Hindlimb muscle (tissue), 1 donor: ENCODE data around the gene AP2S1. TPM values are rescaled to one million over a fixed set of nuclear protein-coding genes. Genes with fewer than 3 reads are reported as not detected.
A peak's percentile ranks its signal among the peaks of the same experiment; 100 is the strongest.
"Not testable (repeated sequence)": the region's sequence is repeated elsewhere in the genome, so short reads cannot be mapped to it uniquely, and the experiment has no call there.

Experiments used
- DNase-seq: peaks from one replicate; pipeline ENCODE4 v3.0.0-alpha.2; 2013
- polyA plus RNA-seq: library from polyadenylated mRNA; unstranded; fragments of 120-200 nt; gene quantifications from one replicate; pipeline ENCODE4 v1.2.1, GENCODE V29; 2013; ENCODE audit not compliant: insufficient read length

The AP2S1 gene
- polyA plus RNA-seq, 1 donor: 61.2 TPM

DNA sequence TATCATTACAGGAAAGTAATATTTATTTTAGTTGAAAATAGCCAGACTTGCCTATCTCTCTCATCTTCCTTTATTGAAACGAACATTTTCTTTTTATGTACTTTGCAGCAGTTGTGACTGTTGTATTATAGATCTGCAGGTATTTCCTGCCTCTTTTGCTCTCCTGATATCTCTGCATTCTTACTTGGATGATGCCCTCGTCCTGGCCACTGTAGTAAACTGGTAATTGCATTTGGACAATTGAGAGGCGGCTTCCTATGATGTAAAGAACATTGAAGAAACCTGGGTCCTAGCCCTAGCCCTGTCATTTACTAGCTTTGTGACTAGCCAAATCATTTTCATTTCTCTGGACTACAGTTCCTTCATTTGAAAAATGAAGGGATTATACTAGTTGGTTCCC lies 16.5 kb upstream of the AP2S1 start:
- DNase-seq: no peak

DNA sequence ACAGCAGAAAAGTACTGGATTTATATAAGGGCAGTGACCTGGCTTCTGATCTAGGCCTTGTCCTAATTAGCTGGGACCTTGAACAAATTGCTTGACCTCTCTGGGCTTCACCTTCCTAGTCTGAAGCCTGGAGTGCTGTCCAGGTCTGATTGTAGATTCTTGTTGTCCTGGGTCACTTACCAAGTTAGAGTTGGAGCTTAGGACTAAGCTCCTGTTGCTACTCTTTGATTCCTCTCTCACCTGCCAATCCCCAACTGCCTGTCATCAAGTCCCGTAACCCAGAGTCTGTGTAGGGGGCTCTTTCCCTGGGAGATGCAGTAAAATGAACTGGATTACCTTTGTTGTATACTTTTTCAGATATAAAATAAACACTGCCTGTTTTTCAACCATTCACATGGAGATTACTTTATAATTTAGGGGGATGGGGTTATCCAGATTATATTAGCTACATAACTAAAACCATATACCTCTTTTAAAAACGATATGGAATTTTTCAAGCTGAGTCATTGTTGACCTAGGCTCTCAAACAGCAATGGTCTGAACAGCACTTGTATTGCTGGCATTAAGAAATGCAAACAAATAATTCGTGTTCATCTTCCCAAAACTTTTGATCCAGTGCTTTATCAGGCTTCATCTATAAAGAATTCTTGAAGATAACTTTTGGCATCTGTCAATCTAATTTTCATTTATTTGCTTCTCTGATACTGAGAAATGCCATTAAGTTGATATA lies 15.9 kb upstream of the AP2S1 start:
- DNase-seq: no peak

DNA sequence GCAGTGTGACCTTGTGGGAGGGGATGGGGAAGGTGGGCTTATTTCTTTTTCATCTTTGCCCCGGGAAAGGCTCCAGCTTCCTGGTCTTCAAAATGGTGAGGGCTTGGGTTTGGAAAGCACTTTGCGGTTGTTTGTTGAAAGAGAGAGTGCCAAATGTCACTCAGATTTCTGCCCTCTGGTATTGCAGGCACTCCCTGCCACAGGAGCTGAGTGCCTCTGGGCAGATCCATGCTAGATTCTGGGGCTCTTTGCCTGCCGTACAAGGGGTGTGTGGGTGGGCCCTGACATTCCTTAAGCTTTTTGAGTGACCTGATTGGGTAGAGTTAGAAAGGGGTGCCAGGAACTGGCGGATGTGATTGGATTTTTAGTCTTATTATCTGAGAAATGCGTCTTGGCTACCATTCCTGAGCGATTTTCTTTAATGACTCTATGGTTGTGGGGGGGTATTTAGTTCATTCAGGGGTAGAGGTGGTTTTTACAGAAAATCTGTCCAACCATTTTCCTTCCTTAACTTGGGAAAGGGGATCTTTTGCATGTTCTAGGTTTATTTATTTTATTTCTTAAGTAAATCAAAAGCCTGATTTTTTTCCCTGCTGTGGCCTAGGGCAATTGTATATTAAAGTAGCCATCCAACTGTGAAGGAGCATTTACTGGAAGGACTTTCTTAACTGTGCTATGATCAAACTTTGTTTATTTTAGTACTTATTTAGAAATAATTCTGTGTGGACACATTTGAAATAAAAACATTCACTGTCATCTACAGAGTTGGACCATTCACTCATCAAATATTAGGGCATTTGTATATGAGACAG lies 13.4 kb upstream of the AP2S1 start:
- DNase-seq: no peak

DNA sequence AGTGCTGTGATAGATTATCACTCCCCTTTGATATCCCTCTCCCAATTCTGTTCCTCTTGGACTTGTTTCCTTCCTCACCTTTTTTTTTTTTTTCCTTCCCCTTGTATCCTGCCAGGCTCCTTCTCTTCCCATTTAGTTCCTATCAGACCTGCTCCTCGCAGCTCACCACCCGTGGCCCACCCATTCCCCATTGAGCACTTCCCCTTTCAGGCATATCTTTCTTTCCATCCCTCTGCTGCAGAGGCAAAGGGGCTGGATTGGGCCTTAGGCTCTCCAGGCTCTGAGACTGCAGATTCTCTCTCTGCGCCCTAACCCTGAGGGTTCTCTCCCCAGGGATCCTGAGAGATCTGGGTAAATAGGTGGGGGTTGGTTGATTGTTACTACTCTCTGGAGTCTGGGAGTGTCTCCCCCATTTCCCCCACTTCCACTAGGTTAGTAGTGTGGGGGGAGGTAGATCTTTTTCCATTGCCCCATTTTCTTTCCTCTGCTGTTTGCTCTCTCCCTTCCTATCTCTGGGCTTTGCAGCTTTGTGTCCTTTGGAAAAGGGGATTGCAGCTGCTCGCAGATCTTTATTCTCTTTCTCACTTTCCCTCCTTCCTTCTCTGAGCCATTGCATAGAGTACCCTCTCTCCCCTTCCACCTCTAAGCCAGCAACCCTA lies 12.5 kb upstream of the AP2S1 start:
- no peak for DNase-seq

DNA sequence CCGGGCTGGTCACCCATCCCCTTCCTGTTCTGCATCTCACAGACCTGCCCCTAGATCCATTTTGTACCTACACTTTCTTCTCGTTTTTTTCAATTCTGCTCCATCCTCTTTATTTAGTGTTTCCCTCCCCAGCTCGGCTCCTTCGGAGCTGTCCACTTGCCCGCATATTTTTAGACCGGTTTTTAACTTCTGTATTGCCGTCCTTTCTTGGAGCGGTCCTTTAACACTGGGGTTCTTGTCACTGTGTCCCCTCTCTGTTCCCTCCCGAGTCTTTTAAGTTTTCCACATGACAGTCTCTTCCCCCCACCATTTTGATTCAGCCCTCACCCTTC lies 11.8 kb upstream of the AP2S1 start:
- no peak for DNase-seq

DNA sequence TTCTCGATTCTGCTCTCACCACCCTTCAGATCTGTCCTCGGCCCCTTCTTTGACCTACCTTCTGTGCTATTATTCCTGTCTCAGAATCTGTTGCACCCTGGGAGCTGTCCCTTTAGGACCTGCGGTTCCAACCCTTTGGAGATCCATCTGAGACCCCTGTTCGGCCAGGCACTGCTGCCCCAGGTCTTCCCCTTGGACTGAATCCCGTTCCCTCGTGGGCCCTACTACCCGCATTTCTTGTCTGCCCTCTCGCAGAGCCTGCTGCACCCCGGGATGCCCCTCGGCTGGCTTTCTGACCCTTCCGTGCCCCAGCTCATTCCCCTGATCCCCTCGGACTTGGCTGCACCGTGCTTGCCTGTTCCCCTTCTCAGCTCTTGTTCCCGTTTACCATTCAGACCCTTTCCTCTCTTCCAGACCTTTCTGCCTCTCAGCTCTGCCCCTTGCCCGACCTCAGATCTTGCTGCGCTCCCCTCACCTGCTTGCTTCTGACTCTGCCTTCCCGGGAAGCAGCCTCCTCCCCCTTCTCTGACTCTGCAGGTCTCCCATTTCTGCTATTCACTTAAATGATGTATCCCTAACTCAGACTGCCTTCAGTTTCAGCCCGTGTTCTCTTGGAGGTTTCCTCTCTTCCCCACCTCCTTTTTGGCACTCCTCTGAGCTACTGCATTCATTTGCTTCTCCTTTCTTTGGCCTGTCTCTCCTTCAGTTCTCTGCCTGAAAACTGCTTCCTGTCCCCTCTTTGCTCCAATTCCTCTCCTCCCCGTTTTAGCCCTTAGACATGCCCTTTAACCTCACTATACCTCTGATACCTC lies 11.3 kb upstream of the AP2S1 start:
- no peak for DNase-seq

DNA sequence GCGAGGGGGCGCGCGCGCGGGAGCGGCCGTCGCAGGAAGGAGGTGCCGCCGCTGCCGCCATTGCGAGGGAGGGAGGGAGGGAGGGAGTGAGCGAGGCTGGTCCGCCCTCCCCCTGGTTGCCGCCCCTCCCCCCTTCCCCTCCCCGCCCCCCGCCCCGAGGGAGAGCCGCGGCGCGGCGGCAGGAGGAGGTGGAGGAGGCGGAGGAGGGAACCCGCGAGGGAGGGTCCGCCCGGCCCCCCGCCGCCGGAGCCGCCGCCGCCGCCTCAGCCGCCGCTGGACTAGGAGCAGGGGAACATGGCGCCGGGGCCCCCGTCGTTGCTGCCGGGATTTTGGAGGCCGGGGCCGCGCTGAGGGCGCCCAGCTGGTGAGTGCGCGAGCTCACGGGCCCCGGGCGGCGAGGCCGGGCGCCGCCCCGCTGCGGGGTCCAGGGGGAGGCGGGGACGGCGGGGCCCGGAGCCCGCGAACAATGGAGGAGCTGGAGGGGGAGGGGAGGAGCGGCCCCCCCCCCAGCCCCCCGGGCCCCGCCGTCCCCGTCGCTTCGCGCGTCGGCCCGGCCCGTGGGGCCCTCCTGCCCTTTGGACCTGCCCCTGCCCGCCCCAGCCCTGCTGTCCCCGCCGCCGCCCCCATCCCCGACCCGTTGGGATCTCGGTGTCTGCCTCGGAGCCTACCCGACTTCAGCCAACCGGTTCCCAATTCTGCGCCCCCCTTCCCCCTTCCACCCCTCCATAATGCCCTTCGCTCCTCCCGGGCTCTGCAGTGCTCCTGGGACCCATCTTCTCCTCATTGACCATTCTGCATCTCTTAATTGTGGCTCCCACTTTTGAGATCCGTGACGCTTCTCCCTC lies 10.4 kb upstream of the AP2S1 start, which contains the start of gene ARHGAP35:
Gene ARHGAP35, plus strand, starts transcription at position 152 of the 845 bp plus-strand sequence. CDS start 57,679 bp downstream, outside the sequence.
- no peak for DNase-seq

DNA sequence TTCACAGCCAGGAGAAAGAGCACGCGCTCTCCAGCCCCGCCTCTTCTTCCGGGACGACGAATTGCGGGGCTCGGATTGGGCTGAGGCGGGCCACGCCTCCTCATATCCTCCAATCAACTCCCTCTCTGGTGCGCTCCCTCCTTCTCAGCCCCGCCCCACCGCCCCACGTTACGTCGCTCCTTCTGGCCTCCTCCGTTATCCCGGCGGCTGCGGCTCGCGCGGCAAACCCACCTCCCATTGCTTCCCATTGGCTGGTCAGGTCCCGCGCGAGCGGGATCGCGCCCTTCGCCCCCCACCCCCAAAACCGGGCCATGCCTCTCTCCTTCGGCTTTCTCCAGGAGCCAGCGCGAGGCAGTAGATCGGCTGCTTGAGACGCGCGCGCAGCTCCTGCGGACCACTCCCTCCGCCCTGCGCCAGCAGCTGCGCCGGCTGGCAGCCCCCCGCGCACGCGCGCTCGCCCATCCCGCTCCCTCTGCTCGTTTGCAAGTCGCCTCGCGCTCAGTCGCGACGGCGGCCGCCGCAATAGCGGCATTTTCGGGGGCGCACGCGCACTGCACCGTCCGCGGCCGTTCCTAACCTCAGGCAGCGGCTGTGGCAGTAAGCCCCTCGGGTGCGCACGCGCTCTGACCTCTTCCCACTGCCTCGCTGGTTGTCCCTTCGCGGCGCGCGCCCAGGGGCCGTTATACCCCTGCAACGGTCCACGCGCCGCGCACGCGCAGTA lies 9.6 kb upstream of the AP2S1 start:
- peak; percentile 99 for DNase-seq

DNA sequence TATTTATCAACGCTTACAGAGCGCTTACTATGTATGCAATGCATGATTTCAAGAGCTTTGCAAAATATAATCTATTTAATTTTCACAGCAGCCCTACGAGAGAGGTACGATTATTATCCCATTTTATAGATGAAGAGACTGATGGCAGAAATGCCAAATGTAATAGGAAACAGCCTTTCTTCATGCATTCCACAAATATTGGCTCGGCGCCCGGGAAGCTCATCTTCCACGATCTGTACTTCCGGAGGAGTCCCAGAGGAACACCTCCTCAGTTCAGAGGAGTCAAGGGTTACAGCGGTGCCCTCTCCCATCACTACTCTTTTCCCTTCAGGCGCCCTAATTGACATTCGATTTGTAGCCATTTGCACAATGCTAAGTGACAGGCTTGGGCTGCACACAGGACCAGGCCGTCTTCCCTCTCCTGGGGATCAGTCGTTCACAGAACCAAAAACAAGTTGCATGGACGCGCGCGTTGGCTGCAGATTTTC lies 9.0 kb upstream of the AP2S1 start:
- DNase-seq: no peak

DNA sequence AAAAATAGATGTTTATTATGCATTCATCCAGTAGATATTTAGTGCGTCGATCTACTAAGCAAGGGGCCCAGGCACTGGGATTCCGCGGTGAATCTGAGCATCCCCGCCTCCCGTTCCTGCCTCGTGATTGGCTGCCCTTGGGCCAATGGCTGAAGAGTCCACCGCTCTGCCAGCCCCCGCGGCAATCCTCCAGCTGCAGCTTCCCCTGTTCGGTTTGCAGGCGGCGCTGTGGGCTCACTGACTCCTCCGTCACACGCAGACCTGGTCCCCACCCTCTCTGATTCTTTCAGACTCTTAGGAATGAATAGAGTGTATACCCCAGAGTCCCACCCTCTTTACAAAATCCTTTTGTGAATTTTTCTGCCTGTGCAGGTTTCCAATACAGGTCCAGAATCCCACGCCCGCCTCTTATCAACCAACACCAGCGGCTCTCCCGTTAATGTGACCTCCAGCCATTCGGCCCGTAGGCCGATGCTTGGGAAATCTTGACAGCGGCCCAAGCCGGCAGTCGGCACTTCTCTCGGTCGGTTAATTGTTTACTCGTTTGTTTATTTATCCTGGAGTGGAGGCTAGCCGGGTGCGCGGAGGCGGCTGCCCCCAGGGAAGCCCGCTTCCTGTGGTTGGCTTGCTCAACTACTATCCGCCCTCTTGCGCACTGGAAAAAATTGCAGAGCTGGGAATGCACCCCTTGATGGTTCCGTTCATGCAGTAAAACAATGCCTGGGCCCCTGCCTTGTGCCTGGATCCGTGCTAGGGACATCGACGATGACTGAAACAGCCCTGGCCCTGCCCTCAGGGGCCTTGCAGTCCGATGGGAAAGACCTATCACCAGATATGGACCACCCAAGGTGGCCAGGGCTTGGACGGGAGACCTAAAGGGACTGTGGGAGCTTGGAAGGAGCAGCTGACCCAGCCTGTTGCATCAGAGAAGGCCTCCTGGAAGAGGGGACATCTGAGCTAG lies 5.7 kb upstream of the AP2S1 start:
- DNase-seq: peak; percentile 98

DNA sequence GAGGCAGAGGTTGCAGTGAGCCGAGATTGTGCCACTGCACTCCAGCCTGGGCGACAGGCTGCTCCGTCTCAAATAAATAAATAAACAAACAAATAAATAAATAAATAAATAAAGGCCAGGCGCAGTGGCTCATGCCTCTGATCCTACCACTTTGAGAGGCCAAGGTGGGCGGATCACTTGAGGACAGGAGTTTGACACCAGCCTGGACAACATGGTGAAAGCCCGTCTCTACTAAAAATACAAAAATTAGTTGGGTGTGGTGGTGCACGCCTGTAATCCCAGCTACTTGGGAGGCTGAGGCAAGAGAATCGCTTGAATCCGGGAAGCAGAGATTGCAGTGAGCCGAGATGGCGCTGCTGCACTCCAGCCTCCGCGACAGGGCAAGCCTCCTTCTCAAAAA lies 4.1 kb upstream of the AP2S1 start:
- DNase-seq: not testable (repeated sequence)

DNA sequence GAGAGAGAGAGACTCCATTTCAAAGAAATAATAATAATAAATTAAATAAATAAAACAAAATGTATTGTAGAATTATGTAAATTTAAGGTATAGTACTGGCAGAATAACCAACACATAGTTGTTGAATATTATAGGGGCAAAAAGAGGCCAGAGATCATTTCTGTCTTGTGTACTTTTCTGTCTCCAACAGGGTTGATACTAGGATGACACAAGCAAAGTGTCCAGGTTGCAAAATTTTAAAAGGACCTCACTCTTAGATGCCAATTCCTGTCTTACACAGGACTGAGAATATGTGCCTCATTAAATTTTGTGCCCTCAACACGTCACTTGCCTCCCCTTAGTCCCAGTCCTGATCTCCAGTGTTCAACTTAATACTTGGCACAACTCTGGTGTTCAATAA lies 2.2 kb upstream of the AP2S1 start:
- no peak for DNase-seq

DNA sequence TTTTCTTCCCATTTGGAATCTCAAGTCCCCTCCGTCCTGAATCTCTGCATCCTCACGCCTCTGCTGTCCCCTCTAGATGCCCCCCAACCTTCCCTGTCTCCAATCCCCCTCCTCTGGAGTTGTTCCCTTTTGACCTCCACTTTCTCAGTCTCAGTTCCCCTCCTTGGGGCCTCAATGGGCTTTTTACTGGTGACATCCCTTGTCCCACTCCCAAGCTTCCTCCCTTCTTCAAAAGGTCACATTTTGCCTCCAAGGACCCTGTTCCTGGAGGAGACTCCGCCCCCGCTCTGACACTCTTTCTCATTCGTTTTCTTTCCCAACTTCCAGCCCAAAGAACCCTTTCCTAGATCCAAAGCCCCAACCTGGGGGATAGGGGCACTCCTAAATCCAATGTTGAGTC lies 1.0 kb downstream of the AP2S1 start:
- no peak for DNase-seq

DNA sequence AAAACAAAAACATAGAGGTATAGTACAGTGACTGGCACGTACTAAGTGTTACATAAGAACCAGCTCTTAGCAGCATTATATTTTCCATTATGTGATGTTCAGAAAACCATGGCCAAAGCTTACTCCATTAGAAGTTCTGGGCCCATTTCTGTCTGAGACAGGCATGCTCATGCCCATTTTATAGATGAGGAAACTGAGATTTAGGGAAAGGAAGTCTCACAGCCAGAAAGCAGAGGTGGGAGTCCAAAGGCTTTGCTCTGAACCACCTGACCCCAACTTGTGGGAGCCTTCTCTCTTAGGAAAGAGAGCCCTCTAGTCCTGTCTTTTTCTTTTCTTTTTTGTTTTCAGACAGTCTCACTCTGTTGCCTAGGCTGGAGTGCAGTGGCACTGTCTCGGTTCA lies 2.3 kb downstream of the AP2S1 start:
- no peak for DNase-seq

DNA sequence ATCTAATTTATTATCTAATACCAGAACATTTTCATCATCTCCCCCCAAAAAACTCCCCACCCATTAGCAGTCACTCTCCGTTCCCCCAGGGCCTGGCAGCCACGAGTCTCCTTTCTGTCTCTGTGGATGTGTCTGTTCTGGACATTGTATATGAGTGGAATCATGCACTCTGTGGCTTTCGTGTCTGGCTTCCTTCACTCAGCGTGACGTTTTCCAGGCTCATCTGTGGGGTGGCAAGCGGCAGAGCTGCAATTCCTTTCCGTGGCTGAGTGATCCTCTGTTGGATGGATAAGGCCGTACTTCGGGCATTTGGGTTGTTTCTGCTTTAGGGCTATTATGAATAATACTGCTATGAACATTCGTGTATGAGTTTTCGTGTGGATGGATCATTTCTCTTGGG lies 3.1 kb downstream of the AP2S1 start:
- no peak for DNase-seq

DNA sequence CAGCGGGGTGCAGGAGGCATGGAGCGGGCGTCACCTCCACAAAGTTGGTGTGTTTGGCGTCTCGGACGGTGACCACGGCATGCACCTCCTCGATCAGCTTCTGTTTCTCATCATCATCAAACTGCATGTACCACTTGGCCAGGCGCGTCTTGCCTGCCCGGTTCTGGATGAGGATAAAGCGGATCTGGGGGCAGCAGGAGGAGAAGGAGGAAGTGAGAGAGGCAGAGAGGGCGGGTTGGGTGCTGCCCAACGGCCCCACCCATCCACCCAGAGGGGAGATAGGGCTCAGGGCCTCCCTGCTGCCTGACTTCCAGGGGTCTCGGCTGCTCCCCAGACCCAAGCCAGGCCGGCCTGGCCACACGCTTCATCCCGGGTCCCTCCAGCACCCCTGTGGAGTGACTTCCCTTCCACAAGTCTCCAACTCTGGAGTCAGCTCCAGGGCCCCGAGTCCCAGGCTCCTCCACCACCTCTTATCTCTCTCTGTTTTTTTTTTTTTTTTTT lies 4.6 kb downstream of the AP2S1 start:
- DNase-seq: no peak

DNA sequence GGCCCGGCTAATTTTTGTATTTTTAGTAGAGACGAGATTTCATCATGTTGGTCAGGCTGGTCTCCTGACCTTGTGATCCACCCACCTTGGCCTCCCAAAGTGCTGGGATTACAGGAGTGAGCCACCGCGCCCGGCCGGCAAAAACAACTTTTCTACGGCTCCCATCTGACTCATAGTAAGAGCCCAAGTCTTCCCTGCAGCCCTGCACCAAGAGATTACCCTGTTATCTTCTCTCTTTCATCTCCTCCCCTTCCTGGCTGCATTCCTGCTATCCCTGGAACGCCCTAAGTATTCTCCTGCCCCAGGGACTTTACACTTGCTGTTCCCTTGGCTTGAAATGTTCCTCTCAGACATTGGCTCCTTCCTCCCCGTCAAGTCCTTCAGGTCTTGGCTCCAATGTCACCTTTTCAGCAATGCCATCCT lies 6.6 kb downstream of the AP2S1 start:
- no peak for DNase-seq

DNA sequence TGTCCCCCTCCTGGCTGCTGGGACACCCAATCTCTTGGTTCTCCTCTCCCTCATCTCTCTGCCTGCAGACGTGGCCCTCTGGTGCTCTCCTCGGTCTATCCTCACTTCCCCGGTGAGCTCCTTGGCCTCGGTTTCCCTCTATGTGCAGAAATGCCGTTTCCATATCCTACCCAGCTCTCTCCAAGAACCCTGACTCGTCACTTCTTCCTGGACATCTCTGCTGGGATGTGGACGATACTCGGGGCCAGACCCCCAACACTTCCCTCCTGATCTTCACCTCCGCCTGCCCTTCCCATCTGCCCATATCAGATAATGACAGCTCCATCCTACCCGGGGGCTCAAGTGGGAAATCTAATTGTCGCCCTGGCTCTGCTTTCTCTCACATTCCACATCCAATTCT lies 7.9 kb downstream of the AP2S1 start:
- DNase-seq: no peak

DNA sequence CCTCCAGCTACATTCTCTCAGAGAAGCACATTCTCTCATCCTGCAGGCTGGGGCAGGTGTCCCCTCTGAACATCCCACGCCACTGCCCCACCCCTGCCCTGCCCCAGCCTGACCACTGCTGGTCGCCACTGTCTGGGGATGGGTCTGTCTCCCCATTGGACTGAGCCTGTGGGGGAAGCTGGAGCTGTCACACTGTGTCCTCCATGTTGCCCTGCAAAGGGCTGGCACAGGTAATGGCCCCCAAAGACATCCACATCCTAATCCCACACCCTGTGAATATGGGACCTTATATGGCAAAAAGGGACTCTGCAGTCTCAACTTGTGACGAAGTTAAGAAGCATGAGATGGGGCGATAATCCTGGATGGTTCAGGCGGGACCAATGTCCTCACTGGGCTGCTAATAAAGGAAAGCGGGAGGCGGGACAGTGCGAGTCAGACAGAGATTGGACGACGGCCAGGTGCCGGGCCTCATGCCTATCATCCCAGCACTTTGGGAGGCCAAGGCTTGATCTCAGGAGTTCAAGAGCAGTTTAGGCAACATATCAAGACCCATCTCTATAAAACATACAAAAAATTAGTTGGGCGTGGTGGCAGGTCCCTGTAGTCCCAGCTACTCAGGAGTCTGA lies 9.1 kb downstream of the AP2S1 start:
- DNase-seq: no peak
